ENCODE measurements around the gene PTPRM.

Gene PTPRM

DNA sequence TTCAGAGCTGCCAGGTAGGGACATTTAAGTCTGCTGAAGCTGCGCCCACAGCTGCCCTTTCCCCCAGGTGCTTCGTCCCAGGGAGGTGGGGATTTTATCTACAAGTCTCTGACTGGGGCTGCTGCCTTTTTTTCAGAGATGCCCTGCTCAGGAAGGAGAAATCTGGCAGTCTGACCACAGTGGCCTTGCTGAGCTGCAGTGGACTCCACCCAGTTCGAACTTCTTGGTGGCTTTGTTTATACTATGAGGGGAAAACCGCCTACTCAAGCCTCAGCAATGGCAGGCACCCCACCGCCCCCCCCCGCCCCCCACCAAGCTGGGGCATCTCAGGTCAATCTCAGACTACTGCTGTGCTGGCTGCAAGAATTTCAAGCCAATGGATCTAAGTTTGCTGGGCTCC, 584.1 kb downstream of the PTPRM start:
- DNase-seq (no peak), ATAC-seq (no peak)
- Mint-ChIP-seq H3K4me1 (no peaks in the 10 kb centered on the region), H3K4me3 (no peak overlapping the region), H3K27ac (no peak overlapping the region), H3K27me3 (no peaks in the 10 kb centered on the region), H3K9me3 (peaks cover 12 to 17% of the 10 kb centered on the region in 2 donors)

- H3K9me3 Mint-ChIP-seq = no peaks in the 10 kb centered on the region
- no peak for DNase-seq
- ATAC-seq = no peak
- no peaks in the 10 kb centered on the region for H3K27me3 Mint-ChIP-seq
- no peak overlapping the region for H3K4me3 Mint-ChIP-seq
- no peaks in the 10 kb centered on the region for H3K4me1 Mint-ChIP-seq
- no peak overlapping the region for H3K27ac Mint-ChIP-seq
These were observed 586.9 kb downstream of the PTPRM start for GRCh38 chr18:8153887-8154583.

GRCh38 chr18:8162802-8163201, 595.7 kb downstream of the PTPRM start:
- no peak for ATAC-seq
- H3K27ac Mint-ChIP-seq = no peak overlapping the region
- DNase-seq = no peak
- no peaks in the 10 kb centered on the region for H3K9me3 Mint-ChIP-seq
- H3K27me3 Mint-ChIP-seq = no peaks in the 10 kb centered on the region
- no peak overlapping the region for H3K4me3 Mint-ChIP-seq
- no peaks in the 10 kb centered on the region for H3K4me1 Mint-ChIP-seq

- no peaks in the 10 kb centered on the region for H3K27me3 Mint-ChIP-seq
- no peak for DNase-seq
- no peaks in the 10 kb centered on the region for H3K4me1 Mint-ChIP-seq
- no peak for ATAC-seq
- H3K27ac Mint-ChIP-seq = no peak overlapping the region
- H3K4me3 Mint-ChIP-seq = no peak overlapping the region
- no peaks in the 10 kb centered on the region for H3K9me3 Mint-ChIP-seq
These were observed 596.3 kb downstream of the PTPRM start for GRCh38 chr18:8163286-8163959.

GRCh38 chr18:8165095-8165494, 598.0 kb downstream of the PTPRM start:
- Mint-ChIP-seq H3K9me3 (no peaks in the 10 kb centered on the region), H3K4me1 (no peaks in the 10 kb centered on the region), H3K4me3 (no peak overlapping the region), H3K27me3 (no peaks in the 10 kb centered on the region), H3K27ac (no peak overlapping the region)
- DNase-seq (no peak), ATAC-seq (no peak)

GRCh38 chr18:8167026-8167425, 599.9 kb downstream of the PTPRM start:
- Mint-ChIP-seq H3K27me3 (no peaks in the 10 kb centered on the region), H3K27ac (no peak overlapping the region), H3K4me3 (no peak overlapping the region), H3K4me1 (no peaks in the 10 kb centered on the region), H3K9me3 (no peaks in the 10 kb centered on the region)
- ATAC-seq (no peak), DNase-seq (no peak)

DNA sequence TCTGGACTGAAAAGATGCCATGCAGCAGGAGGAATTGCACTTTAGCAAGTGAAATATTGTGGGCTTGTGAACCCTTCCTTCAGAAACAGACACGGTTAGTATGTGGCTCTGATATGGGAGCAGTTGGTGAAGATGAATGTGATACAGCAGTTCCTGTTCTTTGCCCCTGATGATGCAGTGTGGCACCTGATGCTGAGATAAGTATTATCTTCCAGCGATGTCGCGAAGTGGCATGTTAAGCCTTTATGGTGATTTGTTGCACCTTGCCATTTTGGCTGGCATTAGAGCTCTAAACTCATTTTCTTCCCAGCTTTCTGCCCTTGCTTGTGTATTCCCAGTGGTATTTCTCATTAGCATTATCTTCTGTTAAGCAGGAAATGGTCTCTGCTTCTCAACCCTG, 600.6 kb downstream of the PTPRM start:
- Mint-ChIP-seq H3K9me3 (no peaks in the 10 kb centered on the region), H3K4me3 (no peak overlapping the region), H3K27ac (no peak overlapping the region), H3K27me3 (no peaks in the 10 kb centered on the region), H3K4me1 (no peaks in the 10 kb centered on the region)
- ATAC-seq = no peak
- no peak for DNase-seq

DNA sequence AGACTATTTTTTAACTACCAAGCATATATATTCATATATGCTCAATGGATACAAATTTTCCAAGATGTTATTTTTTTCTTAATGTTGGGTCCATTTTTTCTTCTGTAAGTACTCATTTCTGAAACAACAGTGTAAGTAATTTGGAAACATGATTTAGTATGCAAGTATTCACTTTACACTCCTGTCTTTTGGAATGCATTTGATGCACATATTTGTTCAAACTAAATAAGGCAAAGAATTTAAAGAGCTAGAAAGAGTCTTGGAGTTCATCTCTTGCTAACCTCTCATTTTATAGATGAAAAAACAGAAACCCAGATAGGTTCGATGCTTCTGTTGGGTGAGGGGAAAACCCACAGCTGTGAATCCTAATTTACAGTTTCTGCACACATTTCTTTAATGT, 602.6 kb downstream of the PTPRM start:
- no peak overlapping the region for H3K4me3 Mint-ChIP-seq
- ATAC-seq (no peak), DNase-seq (no peak)
- H3K4me1 Mint-ChIP-seq = no peaks in the 10 kb centered on the region
- no peaks in the 10 kb centered on the region for H3K9me3 Mint-ChIP-seq
- H3K27me3 Mint-ChIP-seq = no peaks in the 10 kb centered on the region
- no peak overlapping the region for H3K27ac Mint-ChIP-seq

DNA sequence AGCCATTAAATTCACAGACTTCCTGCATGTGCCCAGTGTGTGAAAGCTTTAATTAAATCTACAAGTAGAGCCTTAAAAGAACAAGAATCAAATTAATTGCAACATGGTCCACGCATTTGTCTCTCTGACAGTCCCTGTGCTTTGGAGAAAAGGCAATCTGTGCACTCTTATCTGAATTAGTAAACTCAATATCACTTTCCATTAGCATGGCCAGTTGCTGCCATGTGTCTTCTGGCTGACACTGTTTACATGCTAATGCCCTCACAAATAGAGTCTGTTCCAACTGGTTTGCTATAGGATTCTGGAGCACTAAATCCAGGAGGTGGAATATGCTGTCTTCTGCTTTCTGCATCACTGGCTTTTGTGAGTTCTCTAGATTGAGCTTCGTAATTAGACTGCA, 607.7 kb downstream of the PTPRM start:
- Mint-ChIP-seq H3K27me3 (no peaks in the 10 kb centered on the region), H3K27ac (no peak overlapping the region), H3K4me3 (no peak overlapping the region), H3K4me1 (no peaks in the 10 kb centered on the region), H3K9me3 (peaks cover 2 to 3% of the 10 kb centered on the region in 2 donors)
- ATAC-seq (no peak), DNase-seq (no peak)

DNA sequence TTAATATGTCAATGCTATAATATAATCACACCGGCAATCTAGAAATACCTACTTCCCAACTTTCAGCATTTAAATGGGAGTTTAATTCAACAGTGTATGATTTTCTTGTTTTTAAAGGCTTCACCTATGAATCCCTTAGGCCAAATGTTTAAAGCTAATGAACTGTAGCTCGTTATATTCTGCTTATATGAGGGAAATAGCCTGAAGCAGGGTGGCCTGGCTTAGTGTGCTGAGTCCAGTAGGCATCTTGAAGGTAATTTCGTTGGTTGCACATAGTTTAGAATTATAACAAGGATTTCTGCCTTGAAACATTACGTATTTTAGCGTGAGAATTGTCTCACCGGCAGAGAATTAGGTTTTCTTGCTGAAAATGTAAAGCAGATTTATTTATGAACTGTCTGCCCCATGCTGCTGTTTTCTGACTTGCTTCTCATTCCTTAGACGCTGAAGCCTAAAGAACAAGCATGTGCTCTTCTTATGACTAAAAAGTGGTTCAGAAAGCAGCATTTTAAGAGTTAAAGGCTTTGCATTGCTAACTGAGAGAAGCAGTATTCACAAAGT, 608.5 kb downstream of the PTPRM start:
- no peak overlapping the region for H3K4me3 Mint-ChIP-seq
- no peaks in the 10 kb centered on the region for H3K4me1 Mint-ChIP-seq
- peaks cover 5 to 11% of the 10 kb centered on the region in 2 donors for H3K9me3 Mint-ChIP-seq
- ATAC-seq = no peak
- no peak overlapping the region for H3K27ac Mint-ChIP-seq
- DNase-seq = no peak
- no peaks in the 10 kb centered on the region for H3K27me3 Mint-ChIP-seq

DNA sequence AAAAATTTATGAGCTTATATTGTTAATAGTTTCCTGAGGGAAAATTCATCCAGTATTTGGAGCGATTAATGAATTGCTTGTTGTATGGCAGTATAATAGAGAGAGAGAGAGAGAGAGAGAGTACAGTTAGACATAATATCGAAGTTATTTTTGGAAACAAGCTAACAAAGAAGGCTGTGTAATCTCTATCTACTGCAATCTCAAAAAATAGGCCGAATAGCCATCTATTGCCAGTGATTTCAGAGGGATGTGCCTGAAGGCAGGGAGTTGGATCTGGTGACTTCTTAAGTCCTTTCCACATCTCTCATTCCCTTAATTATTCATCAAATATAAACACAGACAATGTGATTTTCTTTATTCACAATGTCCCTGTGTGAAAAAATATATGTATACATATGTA, 609.0 kb downstream of the PTPRM start:
- H3K27ac Mint-ChIP-seq = no peak overlapping the region
- H3K4me3 Mint-ChIP-seq = no peak overlapping the region
- peaks cover 5 to 13% of the 10 kb centered on the region in 2 donors for H3K9me3 Mint-ChIP-seq
- no peaks in the 10 kb centered on the region for H3K4me1 Mint-ChIP-seq
- H3K27me3 Mint-ChIP-seq = no peaks in the 10 kb centered on the region
- no peak for DNase-seq
- ATAC-seq = no peak

DNA sequence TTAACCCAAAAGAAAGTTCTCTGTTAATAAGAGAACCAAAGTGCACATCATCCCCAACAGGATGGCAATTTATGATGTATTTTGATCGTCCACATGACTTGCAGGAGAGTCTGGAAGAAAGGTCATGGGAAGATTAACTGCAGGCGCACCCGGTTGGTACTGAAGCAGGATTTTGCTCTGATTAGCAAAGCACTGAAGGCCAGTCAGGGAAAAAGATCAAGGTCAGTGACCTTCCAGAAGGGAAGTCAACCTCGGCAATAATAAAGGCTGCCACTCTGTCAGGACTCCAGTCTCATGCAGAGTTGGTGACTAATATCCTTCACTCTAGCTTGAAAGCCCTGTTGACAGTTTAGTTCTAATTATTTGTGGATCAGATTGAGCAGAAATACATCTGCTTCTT, 609.4 kb downstream of the PTPRM start:
- Mint-ChIP-seq H3K27ac (no peak overlapping the region), H3K27me3 (no peaks in the 10 kb centered on the region), H3K9me3 (peaks cover 5 to 13% of the 10 kb centered on the region in 2 donors), H3K4me1 (no peaks in the 10 kb centered on the region), H3K4me3 (no peak overlapping the region)
- DNase-seq (no peak), ATAC-seq (no peak)

GRCh38 chr18:8177330-8178016, 610.4 kb downstream of the PTPRM start:
- Mint-ChIP-seq H3K27me3 (no peaks in the 10 kb centered on the region), H3K4me1 (no peaks in the 10 kb centered on the region), H3K27ac (no peak overlapping the region), H3K9me3 (peaks cover 5 to 13% of the 10 kb centered on the region in 2 donors), H3K4me3 (no peak overlapping the region)
- DNase-seq = no peak
- ATAC-seq = no peak

GRCh38 chr18:8186413-8186812, 619.3 kb downstream of the PTPRM start:
- no peak for DNase-seq
- no peak overlapping the region for H3K4me3 Mint-ChIP-seq
- no peak overlapping the region for H3K27ac Mint-ChIP-seq
- H3K27me3 Mint-ChIP-seq = peaks cover 6% of the 10 kb centered on the region
- no peak for ATAC-seq
- no peaks in the 10 kb centered on the region for H3K9me3 Mint-ChIP-seq
- no peaks in the 10 kb centered on the region for H3K4me1 Mint-ChIP-seq

- Mint-ChIP-seq H3K27me3 (peaks cover 6% of the 10 kb centered on the region), H3K4me1 (no peaks in the 10 kb centered on the region), H3K9me3 (no peaks in the 10 kb centered on the region), H3K27ac (no peak overlapping the region), H3K4me3 (no peak overlapping the region)
- ATAC-seq (no peak), DNase-seq (no peak)
These were observed 621.1 kb downstream of the PTPRM start for GRCh38 chr18:8188184-8188583.

DNA sequence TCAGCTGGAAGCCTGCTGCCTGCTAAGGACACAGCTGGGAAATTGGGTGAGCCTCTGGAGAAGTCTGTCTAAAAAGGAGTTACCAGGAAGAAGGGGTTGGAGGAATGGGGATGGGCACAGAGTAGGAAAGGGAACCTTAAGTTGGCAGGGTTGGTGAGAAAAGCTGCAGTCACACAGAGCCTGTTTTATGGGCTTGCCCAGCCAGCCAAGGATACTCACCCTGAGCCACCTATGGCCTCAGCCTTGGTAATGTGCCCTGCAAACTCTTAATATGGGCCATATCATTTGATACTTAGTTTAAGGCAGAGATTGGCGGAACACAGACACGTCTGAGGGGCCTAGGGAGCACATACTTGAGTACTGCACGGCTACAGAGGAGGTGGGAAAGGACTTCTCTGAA, 623.9 kb downstream of the PTPRM start:
- Mint-ChIP-seq H3K27me3 (peaks cover 6% of the 10 kb centered on the region), H3K4me3 (no peak overlapping the region), H3K4me1 (no peaks in the 10 kb centered on the region), H3K27ac (peak overlapping the region in 1 of 2 donors; percentile 20), H3K9me3 (no peaks in the 10 kb centered on the region)
- DNase-seq (no peak), ATAC-seq (no peak)

Measured in stimulated activated naive CD8-positive, alpha-beta T cell treated with anti-CD3 and anti-CD28 coated beads, Interleukin-15, amount 100 ng/mL, for 72 hours (primary cell).